HCT116 (cell line): Measurements from ENCODE around the gene CCDC191. TPM values are rescaled to one million over a fixed set of nuclear protein-coding genes. Genes with fewer than 3 reads are reported as not detected.

ENCODE experiments used
- ATAC-seq: fragments of 200-7000 bp; cut with Tn5 transposase; 2 replicates; pipeline ENCODE4 v1.9.1; 2020; ENCODE audit warnings: mild to moderate bottlenecking, moderate library complexity
- BruUV-seq: library from RNA; stranded (reverse); fragments of 400-500 nt; replicated peaks from 2 replicates; lab custom pipeline; 2021; lab: Mats Ljungman, UMichigan
- CTCF ChIA-PET: fragments of 300-600 bp; sonication (Branson Sonifier 250); formaldehyde crosslinking; loops from one replicate; lab custom pipeline; 2021; ENCODE audit warnings: antibody characterized with exemption; lab: Charles Lee
- POLR2A ChIA-PET: fragments of 300-600, 350-600 bp; sonication (Branson Sonifier 250); formaldehyde crosslinking; loops from one replicate; lab custom pipeline; 2021; ENCODE audit warnings: antibody characterized with exemption; lab: Charles Lee
- RAD21 ChIA-PET, 2 experiments: fragments of 300-600 bp; sonication (Branson Sonifier 250); formaldehyde crosslinking; loops; one replicate each; lab custom pipeline; 2023; ENCODE audit warnings: low total read pairs in 2 of 2; ENCODE audit not compliant: uncharacterized antibody in 2 of 2, unreplicated experiment in 2 of 2, low non-redundant PET in 1 of 2; lab: Charles Lee
- DNase-seq: peaks from one replicate; pipeline ENCODE4 v3.0.0-alpha.2; 2010; ENCODE audit warnings: low read depth, low spot score
- H2AFZ ChIP-seq: fragments of 200-600 bp; shearing (Covaris generic), sonication (generic); 2 replicates; pipeline ENCODE4 v1.6.1; 2017; ENCODE audit warnings: low read depth, mixed run types, mixed read lengths, antibody characterized with exemption, low read length; ENCODE audit not compliant: poor library complexity, severe bottlenecking
- H3K27ac ChIP-seq: 2 replicates; pipeline ENCODE4 v1.5.1; 2012; ENCODE audit warnings: low read depth, low read length
- H3K27me3 ChIP-seq: fragments of 200-600 bp; sonication (generic); 2 replicates; pipeline ENCODE4 v1.6.1; 2016; ENCODE audit warnings: mixed run types, low read length, mixed read lengths; ENCODE audit not compliant: insufficient read depth
- H3K36me3 ChIP-seq, 2 experiments: fragments of 200-500 bp in 1 of 2; fragments of 200-600 bp in 1 of 2; sonication (Bioruptor generic) in 1 of 2; sonication (generic) in 1 of 2; 2 replicates each; pipeline versions ENCODE4 v1.5.1 to v1.6.1; 2014 to 2016; ENCODE audit warnings: low read length in 2 of 2, inconsistent platforms in 1 of 2, mixed read lengths in 1 of 2, mixed run types in 1 of 2; ENCODE audit not compliant: insufficient read depth in 2 of 2, control insufficient read depth in 1 of 2
- H3K4me1 ChIP-seq, 2 experiments: fragments of 200-600 bp in 1 of 2; sonication (generic) in 1 of 2; 2 replicates each; pipeline versions ENCODE4 v1.5.1 to v1.6.1; 2012 to 2017; ENCODE audit warnings: low read length in 2 of 2, inconsistent platforms in 1 of 2, mild to moderate bottlenecking in 1 of 2, mixed read lengths in 1 of 2, mixed run types in 1 of 2, moderate library complexity in 1 of 2; ENCODE audit not compliant: insufficient read depth in 2 of 2, control insufficient read depth in 1 of 2
- H3K4me2 ChIP-seq: fragments of 200-600 bp; sonication (generic); 2 replicates; pipeline ENCODE4 v1.6.1; 2017; ENCODE audit warnings: mixed run types, low read length, mixed read lengths
- H3K4me3 ChIP-seq, 2 experiments: fragments of 200-600 bp in 1 of 2; sonication (generic) in 1 of 2; replicated peaks in 1 of 2; 2 replicates each; pipeline ENCODE4 v1.5.1; 2011 to 2016; ENCODE audit warnings: low read length in 2 of 2, control low read depth in 1 of 2, low read depth in 1 of 2, mild to moderate bottlenecking in 1 of 2, mixed read lengths in 1 of 2, mixed run types in 1 of 2
- H3K79me2 ChIP-seq: fragments of 200-600 bp; sonication (generic); 2 replicates; pipeline ENCODE4 v1.6.1; 2017; ENCODE audit warnings: mild to moderate bottlenecking, mixed run types, low read length, moderate library complexity, mixed read lengths; ENCODE audit not compliant: insufficient read depth
- H3K9ac ChIP-seq: fragments of 200-600 bp; sonication (generic); 2 replicates; pipeline ENCODE4 v1.6.1; 2016; ENCODE audit warnings: low read length, mixed read lengths
- H3K9me2 ChIP-seq: fragments of 200-600 bp; sonication (generic), shearing (Covaris generic); 2 replicates; pipeline ENCODE4 v1.6.1; 2017; ENCODE audit warnings: mixed run types, mild to moderate bottlenecking, moderate library complexity; ENCODE audit not compliant: insufficient read depth
- H3K9me3 ChIP-seq, 2 experiments: fragments of 200-500 bp in 1 of 2; fragments of 200-600 bp in 1 of 2; sonication (Bioruptor generic) in 1 of 2; sonication (generic) in 1 of 2; 2 replicates each; pipeline ENCODE4 v1.6.1; 2014 to 2017; ENCODE audit warnings: low read length in 2 of 2, mixed read lengths in 2 of 2, inconsistent platforms in 1 of 2, low read depth in 1 of 2, mild to moderate bottlenecking in 1 of 2, mixed run types in 1 of 2, moderate library complexity in 1 of 2; ENCODE audit not compliant: control insufficient read depth in 1 of 2, insufficient read depth in 1 of 2
- H4K20me1 ChIP-seq: fragments of 200-600 bp; sonication (generic), shearing (Covaris generic); 2 replicates; pipeline ENCODE4 v1.6.1; 2017; ENCODE audit warnings: mixed run types, mild to moderate bottlenecking, moderate library complexity; ENCODE audit not compliant: insufficient read depth
- CBX3 ChIP-seq: IDR thresholded peaks from 2 replicates; pipeline ENCODE4 v1.6.1; 2012; ENCODE audit warnings: low read depth
- CEBPB ChIP-seq: IDR thresholded peaks from 2 replicates; pipeline ENCODE4 v1.6.1; 2012; ENCODE audit warnings: low read depth
- EGR1 ChIP-seq: IDR thresholded peaks from 2 replicates; pipeline ENCODE4 v1.6.1; 2012; ENCODE audit warnings: low read depth
- EZH2 ChIP-seq: fragments of 200-600 bp; sonication (generic); IDR thresholded peaks from 2 replicates; pipeline ENCODE4 v1.6.1; 2017; ENCODE audit warnings: antibody characterized with exemption, mixed run types
- FOSL1 ChIP-seq: IDR thresholded peaks from 2 replicates; pipeline ENCODE4 v1.6.1; 2012; ENCODE audit warnings: low read depth
- JUND ChIP-seq: IDR thresholded peaks from 2 replicates; pipeline ENCODE4 v1.6.1; 2012
- POLR2A ChIP-seq: IDR thresholded peaks from 2 replicates; pipeline ENCODE4 v1.7.0; 2011; ENCODE audit warnings: borderline replicate concordance; ENCODE audit not compliant: insufficient read depth, insufficient read length; ENCODE audit errors: extremely low read depth
- POLR2AphosphoS5 ChIP-seq: IDR thresholded peaks from 2 replicates; pipeline ENCODE4 v1.6.1; 2011; ENCODE audit warnings: mild to moderate bottlenecking, low read depth, low read length, moderate library complexity
- RAD21 ChIP-seq: IDR thresholded peaks from 2 replicates; pipeline ENCODE4 v1.6.1; 2012; ENCODE audit warnings: low read depth, mild to moderate bottlenecking
- SIN3A ChIP-seq: IDR thresholded peaks from 2 replicates; pipeline ENCODE4 v1.6.1; 2012; ENCODE audit warnings: low read depth
- SP1 ChIP-seq: IDR thresholded peaks from 2 replicates; pipeline ENCODE4 v1.6.1; 2012; ENCODE audit warnings: low read depth
- SRF ChIP-seq: IDR thresholded peaks from 2 replicates; pipeline ENCODE4 v1.6.1; 2012; ENCODE audit warnings: low read depth
- TCF7L2 ChIP-seq: IDR thresholded peaks from 2 replicates; pipeline ENCODE4 v1.7.0; 2011; ENCODE audit warnings: borderline replicate concordance, inconsistent platforms; ENCODE audit not compliant: insufficient read depth, insufficient read length; ENCODE audit errors: extremely low read depth
- YY1 ChIP-seq: IDR thresholded peaks from 2 replicates; pipeline ENCODE4 v1.6.1; 2011; ENCODE audit warnings: low read length, low read depth, moderate library complexity, mild to moderate bottlenecking; ENCODE audit not compliant: insufficient replicate concordance; ENCODE audit errors: extremely low read depth
- ZFX ChIP-seq: fragments of 450-650 bp; IDR thresholded peaks from 2 replicates; pipeline ENCODE4 v1.6.1; 2017
- ZNF274 ChIP-seq: fragments of 200-500 bp; sonication (Bioruptor generic); IDR thresholded peaks from 2 replicates; pipeline ENCODE4 v1.6.1; 2014; ENCODE audit warnings: mild to moderate bottlenecking, low read depth, low read length, inconsistent platforms
- intact Hi-C: fragments of 100-400 bp; cut with micrococcal nuclease; formaldehyde crosslinking; loops from 2 replicates; pipeline ENCODE4 v1.10.0; 2022
- total RNA-seq: library from RNA; stranded (reverse); gene quantifications from one replicate; pipeline ENCODE4 v1.2.1, GENCODE V29; 2021; ENCODE audit not compliant: unreplicated experiment
- TF ChIP-seq, protein P1 (sequence below), 3 experiments: fragments of 200-600 bp in 1 of 3; sonication (generic) in 1 of 3; IDR thresholded peaks in 2 of 3; conservative IDR thresholded peaks in 1 of 3; 2 replicates each; pipeline ENCODE4 v1.5.1; 2012 to 2017; ENCODE audit warnings: low read depth in 2 of 3, low read length in 2 of 3, antibody characterized with exemption in 1 of 3, borderline replicate concordance in 1 of 3, control low read depth in 1 of 3, mild to moderate bottlenecking in 1 of 3, mixed read lengths in 1 of 3, mixed run types in 1 of 3, moderate library complexity in 1 of 3; ENCODE audit not compliant: insufficient read depth in 1 of 3
- TF ChIP-seq, protein P2 (sequence below): IDR thresholded peaks from 2 replicates; pipeline ENCODE4 v1.6.1; 2011; ENCODE audit warnings: mild to moderate bottlenecking, low read length, moderate library complexity; ENCODE audit not compliant: insufficient replicate concordance; ENCODE audit errors: extremely low read depth
- TF ChIP-seq, protein P3 (sequence below): IDR thresholded peaks from 2 replicates; pipeline ENCODE4 v1.6.1; 2012

The CCDC191 gene
- total RNA-seq, 1 experiment from 2014 or later: 4.1 TPM

DNA sequence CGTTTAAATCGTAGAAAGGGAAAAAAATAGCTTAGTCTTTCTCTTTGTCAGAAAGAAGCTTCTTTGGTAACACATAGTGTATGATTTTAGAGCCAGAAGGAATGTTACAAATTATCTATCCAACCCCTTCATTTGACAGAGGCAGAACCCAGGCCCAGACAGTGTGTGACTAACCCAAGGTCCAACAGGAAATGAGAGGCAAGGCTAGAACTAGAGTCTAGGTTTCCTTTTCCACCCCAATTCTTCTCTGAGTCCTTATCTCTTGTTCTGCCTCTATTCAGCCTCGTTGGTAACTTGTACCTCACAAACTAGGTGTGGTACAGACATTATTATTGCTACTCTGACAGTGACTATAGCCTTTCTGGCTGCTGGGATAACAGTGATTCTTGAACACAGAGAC lies 39.5 kb upstream of the CCDC191 start (continued):
- TF ChIP-seq, protein P1, sequence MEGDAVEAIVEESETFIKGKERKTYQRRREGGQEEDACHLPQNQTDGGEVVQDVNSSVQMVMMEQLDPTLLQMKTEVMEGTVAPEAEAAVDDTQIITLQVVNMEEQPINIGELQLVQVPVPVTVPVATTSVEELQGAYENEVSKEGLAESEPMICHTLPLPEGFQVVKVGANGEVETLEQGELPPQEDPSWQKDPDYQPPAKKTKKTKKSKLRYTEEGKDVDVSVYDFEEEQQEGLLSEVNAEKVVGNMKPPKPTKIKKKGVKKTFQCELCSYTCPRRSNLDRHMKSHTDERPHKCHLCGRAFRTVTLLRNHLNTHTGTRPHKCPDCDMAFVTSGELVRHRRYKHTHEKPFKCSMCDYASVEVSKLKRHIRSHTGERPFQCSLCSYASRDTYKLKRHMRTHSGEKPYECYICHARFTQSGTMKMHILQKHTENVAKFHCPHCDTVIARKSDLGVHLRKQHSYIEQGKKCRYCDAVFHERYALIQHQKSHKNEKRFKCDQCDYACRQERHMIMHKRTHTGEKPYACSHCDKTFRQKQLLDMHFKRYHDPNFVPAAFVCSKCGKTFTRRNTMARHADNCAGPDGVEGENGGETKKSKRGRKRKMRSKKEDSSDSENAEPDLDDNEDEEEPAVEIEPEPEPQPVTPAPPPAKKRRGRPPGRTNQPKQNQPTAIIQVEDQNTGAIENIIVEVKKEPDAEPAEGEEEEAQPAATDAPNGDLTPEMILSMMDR (IDR thresholded peaks at IDR 0.05 in 2 of 3, conservative IDR thresholded peaks at IDR 0.05 in 1 of 3; ENCODE audit: borderline replicate concordance in 1 of 3, insufficient read depth in 1 of 3, low read depth in 2 of 3, low read length in 2 of 3): no peak
- TF ChIP-seq RAD21: no peak

DNA sequence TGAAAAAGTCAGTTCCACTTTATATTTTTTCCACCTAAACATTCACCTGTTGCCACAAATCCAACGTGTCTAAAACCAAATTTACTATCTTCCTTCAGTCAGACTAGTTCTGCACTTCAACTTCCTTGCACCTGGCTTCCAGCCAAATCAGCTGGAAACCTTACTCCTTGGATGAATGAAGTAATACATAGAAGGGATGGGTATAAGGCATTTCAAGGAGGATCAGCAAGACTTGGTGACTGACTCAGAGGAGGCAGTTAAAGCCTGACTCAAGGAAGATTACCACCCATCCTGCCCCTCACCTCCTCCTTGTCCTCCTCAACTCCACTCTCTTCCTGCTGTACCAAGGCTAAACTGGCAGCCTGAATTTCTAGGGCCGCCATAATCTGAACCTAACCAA lies 37.3 kb upstream of the CCDC191 start:
- H3K4me3 ChIP-seq: no peak overlapping the region
- no peak overlapping the region for H3K27ac ChIP-seq
- DNase-seq (peak; percentile 4), ATAC-seq (peak; percentile 38; the same call in 1 of the 2 replicates)
- intact Hi-C loops: no loop called here
- no peaks in the 10 kb centered on the region for H3K9me3 ChIP-seq
- CTCF ChIA-PET: no interaction called here
- no peaks in the 10 kb centered on the region for H3K27me3 ChIP-seq
- no peak overlapping the region for H3K9ac ChIP-seq
- TF ChIP-seq, protein P2, sequence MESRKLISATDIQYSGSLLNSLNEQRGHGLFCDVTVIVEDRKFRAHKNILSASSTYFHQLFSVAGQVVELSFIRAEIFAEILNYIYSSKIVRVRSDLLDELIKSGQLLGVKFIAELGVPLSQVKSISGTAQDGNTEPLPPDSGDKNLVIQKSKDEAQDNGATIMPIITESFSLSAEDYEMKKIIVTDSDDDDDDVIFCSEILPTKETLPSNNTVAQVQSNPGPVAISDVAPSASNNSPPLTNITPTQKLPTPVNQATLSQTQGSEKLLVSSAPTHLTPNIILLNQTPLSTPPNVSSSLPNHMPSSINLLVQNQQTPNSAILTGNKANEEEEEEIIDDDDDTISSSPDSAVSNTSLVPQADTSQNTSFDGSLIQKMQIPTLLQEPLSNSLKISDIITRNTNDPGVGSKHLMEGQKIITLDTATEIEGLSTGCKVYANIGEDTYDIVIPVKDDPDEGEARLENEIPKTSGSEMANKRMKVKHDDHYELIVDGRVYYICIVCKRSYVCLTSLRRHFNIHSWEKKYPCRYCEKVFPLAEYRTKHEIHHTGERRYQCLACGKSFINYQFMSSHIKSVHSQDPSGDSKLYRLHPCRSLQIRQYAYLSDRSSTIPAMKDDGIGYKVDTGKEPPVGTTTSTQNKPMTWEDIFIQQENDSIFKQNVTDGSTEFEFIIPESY: no peak
- TF ChIP-seq CEBPB: no peak
- TF ChIP-seq EGR1: no peak
- no peak for TF ChIP-seq JUND
- TF ChIP-seq, protein P3, sequence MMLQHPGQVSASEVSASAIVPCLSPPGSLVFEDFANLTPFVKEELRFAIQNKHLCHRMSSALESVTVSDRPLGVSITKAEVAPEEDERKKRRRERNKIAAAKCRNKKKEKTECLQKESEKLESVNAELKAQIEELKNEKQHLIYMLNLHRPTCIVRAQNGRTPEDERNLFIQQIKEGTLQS: no peak
- no peak for TF ChIP-seq SRF
- no peak for TF ChIP-seq EZH2
- no peak for TF ChIP-seq SP1
- TF ChIP-seq POLR2AphosphoS5: no peak
- no peak for TF ChIP-seq TCF7L2
- TF ChIP-seq SIN3A: no peak
- no peak for TF ChIP-seq CBX3
- no peak for TF ChIP-seq ZNF274
- TF ChIP-seq FOSL1: no peak
- TF ChIP-seq POLR2A: no peak
- no peak for TF ChIP-seq ZFX
- TF ChIP-seq, protein P1 (IDR thresholded peaks at IDR 0.05 in 2 of 3, conservative IDR thresholded peaks at IDR 0.05 in 1 of 3; ENCODE audit: borderline replicate concordance in 1 of 3, insufficient read depth in 1 of 3, low read depth in 2 of 3, low read length in 2 of 3): no peak
- TF ChIP-seq YY1: no peak
- no peak overlapping the region for H2AFZ ChIP-seq
- H3K4me2 ChIP-seq: no peak overlapping the region
- H3K79me2 ChIP-seq: no peaks in the 10 kb centered on the region
- H3K9me2 ChIP-seq: no peaks in the 10 kb centered on the region
- POLR2A ChIA-PET: no interaction called here
- H4K20me1 ChIP-seq: no peaks in the 10 kb centered on the region
- no TSS peak for BruUV-seq
- RAD21 ChIA-PET: no interaction called here
- H3K36me3 ChIP-seq: no peaks in the 10 kb centered on the region
- no peaks in the 10 kb centered on the region; a peak in 1 of 4 replicates for H3K4me1 ChIP-seq
